SU-DHL-6 (cell line): ENCODE data around the gene PXDN.

Source experiments
- H2AFZ ChIP-seq: fragments of 200-600 bp; sonication (generic); 2 replicates; pipeline ENCODE4 v1.6.1; 2014; ENCODE audit warnings: low read depth, mild to moderate bottlenecking, moderate library complexity, mixed read lengths, antibody characterized with exemption, low read length; ENCODE audit not compliant: severe bottlenecking
- H3F3A ChIP-seq: fragments of 200-600 bp; shearing (Covaris generic); 2 replicates; pipeline ENCODE4 v1.6.0; 2016; ENCODE audit warnings: antibody characterized with exemption, mild to moderate bottlenecking; ENCODE audit not compliant: insufficient read depth
- H3K27ac ChIP-seq: fragments of 200-600 bp; sonication (generic); 2 replicates; pipeline ENCODE4 v1.5.1; 2016; ENCODE audit warnings: low read depth, mild to moderate bottlenecking, low read length, moderate library complexity, mixed read lengths
- H3K27me3 ChIP-seq: fragments of 200-600 bp; sonication (generic), shearing (Covaris generic); 2 replicates; pipeline ENCODE4 v1.6.0; 2014; ENCODE audit warnings: mild to moderate bottlenecking, low read length
- H3K36me3 ChIP-seq: fragments of 200-600 bp; sonication (generic); 2 replicates; pipeline ENCODE4 v1.6.1; 2014; ENCODE audit warnings: mild to moderate bottlenecking, low read length, mixed read lengths
- H3K4me2 ChIP-seq: fragments of 300-600, 200-600 bp; shearing (Covaris generic), sonication (generic); 2 replicates; pipeline ENCODE4 v1.6.0; 2014; ENCODE audit warnings: low read length, low read depth, mild to moderate bottlenecking; ENCODE audit not compliant: poor library complexity, severe bottlenecking
- H3K4me3 ChIP-seq: fragments of 200-600 bp; sonication (generic); 2 replicates; pipeline ENCODE4 v1.5.1; 2014; ENCODE audit warnings: antibody characterized with exemption, low read length, mild to moderate bottlenecking, mixed read lengths; ENCODE audit not compliant: insufficient read depth, poor library complexity, severe bottlenecking
- H3K79me2 ChIP-seq: fragments of 200-600 bp; sonication (generic); 2 replicates; pipeline ENCODE4 v1.6.1; 2014; ENCODE audit warnings: mild to moderate bottlenecking, low read length, moderate library complexity; ENCODE audit not compliant: insufficient read depth
- H3K9ac ChIP-seq: fragments of 200-600 bp; sonication (generic); 2 replicates; pipeline ENCODE4 v1.7.0; 2014; ENCODE audit warnings: mild to moderate bottlenecking, low read length
- H3K9me2 ChIP-seq: fragments of 200-600 bp; sonication (generic); replicated peaks from 2 replicates; pipeline ENCODE4 v1.6.1; 2014; ENCODE audit warnings: low read length; ENCODE audit not compliant: insufficient read depth
- H3K9me3 ChIP-seq: fragments of 200-600 bp; sonication (generic); 2 replicates; pipeline ENCODE4 v1.6.1; 2014; ENCODE audit warnings: low read length, mixed read lengths; ENCODE audit not compliant: insufficient read depth
- H4K20me1 ChIP-seq: fragments of 200-600 bp; sonication (generic); 2 replicates; pipeline ENCODE4 v1.6.1; 2014; ENCODE audit warnings: low read depth, mild to moderate bottlenecking, antibody characterized with exemption, low read length, moderate library complexity, mixed read lengths
- CTCF ChIP-seq: fragments of 200-600 bp; sonication (generic); IDR thresholded peaks from one replicate; pipeline ENCODE4 v1.5.1; 2017; ENCODE audit warnings: antibody characterized with exemption, mild to moderate bottlenecking, low read length, moderate library complexity; ENCODE audit not compliant: insufficient read depth, poor library complexity, severe bottlenecking
- EZH2phosphoT487 ChIP-seq: fragments of 200-600 bp; sonication (generic), shearing (Covaris generic); conservative IDR thresholded peaks from 2 replicates; pipeline ENCODE4 v1.6.1; 2018; ENCODE audit warnings: mild to moderate bottlenecking, antibody characterized with exemption, low read length, moderate library complexity, mixed read lengths

PXDN gene

GRCh38 chr2:1739961-1740715 lies 4.2 kb downstream of the PXDN start:
- no peaks in the 10 kb centered on the region for H3K9me3 ChIP-seq
- TF ChIP-seq EZH2phosphoT487 (no peak), CTCF (no peak)
- H3K9ac ChIP-seq = no peak overlapping the region
- no peak overlapping the region for H3K27ac ChIP-seq
- H4K20me1 ChIP-seq = no peaks in the 10 kb centered on the region
- no peaks in the 10 kb centered on the region for H3K36me3 ChIP-seq
- no peaks in the 10 kb centered on the region for H3F3A ChIP-seq
- H3K4me3 ChIP-seq = no peak overlapping the region
- no peaks in the 10 kb centered on the region for H3K9me2 ChIP-seq
- H3K79me2 ChIP-seq = no peaks in the 10 kb centered on the region
- no peak overlapping the region for H2AFZ ChIP-seq
- no peaks in the 10 kb centered on the region; the same call in 1 of the 2 replicates for H3K27me3 ChIP-seq
- H3K4me2 ChIP-seq = no peak overlapping the region

GRCh38 chr2:1739322-1739957 lies 4.9 kb downstream of the PXDN start:
- Histone ChIP-seq H3K36me3 (no peaks in the 10 kb centered on the region), H3K79me2 (no peaks in the 10 kb centered on the region), H3F3A (no peaks in the 10 kb centered on the region), H2AFZ (no peak overlapping the region), H3K4me3 (no peak overlapping the region), H3K27me3 (no peaks in the 10 kb centered on the region; the same call in 1 of the 2 replicates), H3K27ac (no peak overlapping the region), H3K9ac (no peak overlapping the region), H3K9me3 (no peaks in the 10 kb centered on the region), H3K9me2 (no peaks in the 10 kb centered on the region), H3K4me2 (no peak overlapping the region), H4K20me1 (no peaks in the 10 kb centered on the region)
- no peak for TF ChIP-seq CTCF
- no peak for TF ChIP-seq EZH2phosphoT487

DNA sequence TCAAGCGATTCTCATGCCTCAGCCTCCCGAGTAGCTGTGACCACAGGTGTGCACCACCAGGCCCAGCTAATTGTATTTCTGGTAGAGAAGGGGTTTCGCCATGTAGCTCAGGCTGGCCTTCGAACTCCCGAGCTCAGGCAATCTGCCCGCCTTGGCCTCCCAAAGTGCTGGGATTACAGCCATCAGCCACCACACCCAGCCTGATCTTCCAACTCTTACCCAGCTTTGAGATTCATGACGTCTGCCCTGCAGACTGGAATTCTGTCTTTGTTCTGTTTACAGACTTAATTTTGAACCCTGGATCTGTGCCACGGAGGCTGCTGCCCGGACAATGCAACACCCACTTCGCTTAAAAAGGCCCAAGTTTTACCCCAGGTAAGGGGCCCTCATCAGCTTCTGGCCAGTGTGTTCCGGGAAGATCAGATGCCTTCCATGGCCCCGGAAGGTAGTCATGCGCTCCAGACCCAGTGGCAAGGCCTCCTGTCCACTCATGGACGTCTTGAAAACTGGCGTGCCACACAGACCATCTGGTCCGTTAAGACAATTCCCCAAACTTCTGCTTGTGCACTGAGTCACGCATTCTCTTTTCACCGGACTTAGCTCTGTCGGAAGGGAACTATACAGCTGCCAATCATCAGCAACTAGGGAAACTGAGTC lies 5.5 kb downstream of the PXDN start:
- no peak overlapping the region for H3K4me3 ChIP-seq
- H3K27me3 ChIP-seq = no peaks in the 10 kb centered on the region; the same call in 1 of the 2 replicates
- H3K27ac ChIP-seq = no peak overlapping the region
- no peak overlapping the region for H2AFZ ChIP-seq
- H3K9me2 ChIP-seq = no peaks in the 10 kb centered on the region
- TF ChIP-seq EZH2phosphoT487 (no peak), CTCF (no peak)
- no peaks in the 10 kb centered on the region for H3K9me3 ChIP-seq
- H3F3A ChIP-seq = no peaks in the 10 kb centered on the region
- H3K4me2 ChIP-seq = no peak overlapping the region
- H4K20me1 ChIP-seq = no peaks in the 10 kb centered on the region
- no peak overlapping the region for H3K9ac ChIP-seq
- no peaks in the 10 kb centered on the region for H3K79me2 ChIP-seq
- H3K36me3 ChIP-seq = no peaks in the 10 kb centered on the region
